ENCODE data around the gene CLDN11.

CLDN11 gene

DNA sequence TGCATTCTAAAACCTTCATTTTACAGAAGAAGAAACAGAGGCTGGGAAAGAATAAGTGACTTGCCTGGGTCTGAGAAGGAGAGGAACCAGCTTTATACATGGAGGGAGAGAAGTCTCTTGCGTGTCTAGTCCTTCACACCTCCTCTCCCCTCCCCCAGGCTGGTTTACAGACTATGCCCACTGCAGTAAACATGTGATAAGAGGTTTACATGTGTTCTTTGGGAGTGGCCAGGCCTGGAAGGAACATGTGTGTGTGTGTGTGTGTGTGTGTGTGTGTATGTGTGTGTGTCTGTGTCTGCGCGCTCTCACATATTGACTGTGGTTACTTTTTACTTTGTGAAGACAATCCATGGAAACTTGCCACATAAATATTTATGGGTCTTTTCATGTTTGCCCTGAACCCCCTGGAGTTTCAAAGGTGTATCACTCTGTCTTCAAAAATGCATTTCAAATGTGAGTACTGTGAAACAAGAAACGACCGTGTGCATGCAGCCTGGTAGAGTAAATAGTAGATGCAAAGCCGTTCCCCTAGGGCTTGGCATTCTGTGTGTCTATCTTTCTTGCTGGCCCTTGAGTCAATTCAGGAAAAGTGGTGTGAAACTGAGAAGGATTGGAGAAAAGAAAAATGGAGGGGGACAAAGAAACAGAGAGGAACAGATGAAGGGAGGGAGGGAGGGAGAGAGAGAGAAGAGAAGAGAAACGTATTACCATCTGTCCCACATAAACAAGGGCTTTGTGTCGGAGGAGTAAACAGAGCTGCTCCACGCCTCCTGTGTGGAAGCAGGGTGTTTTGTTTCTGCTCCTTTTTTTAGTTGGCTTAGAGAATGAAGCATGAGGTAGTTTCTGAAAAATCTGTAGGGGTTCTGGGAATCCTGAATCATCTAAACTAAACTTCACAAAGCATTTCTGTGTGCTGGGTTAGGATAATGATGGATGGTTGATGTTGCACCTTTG lies 51.7 kb downstream of the CLDN11 start:
- no peak for DNase-seq (ENCODE audit: low read depth, low spot score)

DNA sequence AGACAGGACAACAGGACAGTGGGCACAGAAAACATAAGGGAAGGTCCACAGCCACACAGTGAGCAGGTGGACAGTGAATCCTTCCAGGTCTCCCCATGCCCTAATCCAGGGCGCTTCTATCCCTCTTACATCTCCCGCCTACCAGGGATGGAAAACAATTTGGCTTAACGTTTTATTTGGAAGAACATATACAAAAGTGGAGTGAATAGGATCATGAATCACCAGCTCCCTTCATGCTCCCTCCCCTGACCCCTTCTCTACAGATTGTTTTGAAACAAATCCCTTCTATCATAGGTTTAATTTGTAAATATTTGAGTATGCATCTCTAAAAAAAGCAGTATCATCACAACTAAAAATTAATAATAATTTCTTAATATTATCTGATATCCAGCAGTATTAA lies 52.5 kb downstream of the CLDN11 start:
- no peak for DNase-seq (ENCODE audit: low read depth, low spot score)

DNA sequence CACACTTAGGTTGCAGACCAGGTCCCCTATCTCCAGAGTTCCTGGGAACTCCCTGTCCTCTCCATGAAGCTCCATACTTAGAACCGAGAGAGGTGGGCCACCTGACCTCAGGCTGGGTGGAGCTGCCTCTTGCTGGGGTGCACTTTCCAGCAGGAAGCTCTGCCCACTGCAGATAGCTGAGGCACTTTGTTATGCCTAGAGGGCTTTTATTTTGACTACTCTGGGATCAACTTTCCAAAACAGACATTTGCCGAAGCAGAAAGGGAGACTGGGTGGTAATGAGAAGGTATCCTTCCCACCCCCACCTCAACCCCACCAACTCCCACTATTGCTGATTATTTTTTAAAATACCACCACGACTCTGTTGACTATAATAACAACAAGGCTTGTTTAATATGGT lies 54.7 kb downstream of the CLDN11 start:
- no peak for DNase-seq (ENCODE audit: low read depth, low spot score)

DNA sequence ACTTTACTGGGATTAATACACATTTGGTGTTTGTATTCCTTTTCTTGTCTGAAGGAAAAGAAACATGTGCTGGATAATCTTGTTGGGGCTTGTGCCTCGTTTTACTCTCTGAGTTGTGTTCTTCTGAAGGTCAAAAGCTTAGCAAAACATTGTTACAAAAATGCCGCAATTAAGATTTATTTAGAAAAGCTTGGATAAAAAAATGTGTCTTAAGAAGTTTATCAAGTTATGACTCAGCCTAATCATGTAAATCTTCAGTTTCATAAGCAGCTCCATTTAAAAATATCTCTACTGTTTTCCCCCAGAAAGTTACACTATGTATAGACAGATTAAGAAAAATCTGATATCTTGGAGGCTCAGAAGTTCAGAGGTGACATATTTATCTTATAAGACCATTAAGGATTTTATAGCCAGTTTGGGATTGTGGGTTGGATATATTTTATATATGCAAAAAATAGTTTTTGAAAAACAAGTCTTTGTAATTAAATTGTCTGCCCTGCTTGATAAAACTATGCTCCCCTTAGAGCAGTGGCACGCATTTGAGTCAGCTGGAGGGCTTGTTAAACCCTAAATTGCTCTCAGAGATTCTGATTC lies 56.5 kb downstream of the CLDN11 start:
- DNase-seq (ENCODE audit: low read depth, low spot score): no peak

DNA sequence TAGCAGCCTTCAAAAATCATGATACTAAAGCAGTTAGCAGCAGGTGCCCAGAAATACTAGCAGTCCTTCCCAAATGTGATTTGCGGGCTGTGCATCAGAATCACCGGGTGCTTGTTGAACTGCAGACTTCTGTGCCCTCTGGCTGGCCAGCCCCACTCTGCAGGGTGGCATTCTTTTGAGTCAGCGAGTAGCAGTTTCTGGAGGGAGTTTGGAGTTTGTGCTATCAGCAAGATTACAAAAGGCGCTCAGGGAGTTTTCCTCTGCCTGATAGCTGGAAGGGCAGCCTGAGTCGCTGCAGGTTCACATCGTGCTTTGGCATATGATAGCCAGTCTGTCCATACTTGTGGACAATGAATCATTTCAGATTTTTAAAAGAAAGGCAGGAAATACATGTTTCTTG lies 57.6 kb downstream of the CLDN11 start:
- DNase-seq (ENCODE audit: low read depth, low spot score): no peak

DNA sequence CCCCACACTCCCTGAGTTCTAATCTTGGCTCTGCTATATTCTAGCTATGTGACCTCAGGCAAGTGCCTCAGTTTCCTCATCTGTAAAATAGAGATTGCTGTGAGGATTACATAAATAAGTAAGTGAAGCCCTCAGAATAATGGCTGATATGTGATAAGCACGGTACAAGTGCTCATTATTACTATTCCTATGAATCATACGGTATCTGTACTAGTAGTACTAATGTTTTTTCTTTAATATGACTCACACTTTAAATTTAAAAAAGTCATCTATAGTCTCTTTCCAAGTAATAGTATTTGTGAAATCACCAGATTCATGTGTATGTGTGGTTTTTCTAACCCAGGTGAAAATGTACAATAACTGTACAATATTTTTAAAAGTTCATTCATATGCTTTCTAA lies 58.7 kb downstream of the CLDN11 start:
- no peak for DNase-seq (ENCODE audit: low read depth, low spot score)

DNA sequence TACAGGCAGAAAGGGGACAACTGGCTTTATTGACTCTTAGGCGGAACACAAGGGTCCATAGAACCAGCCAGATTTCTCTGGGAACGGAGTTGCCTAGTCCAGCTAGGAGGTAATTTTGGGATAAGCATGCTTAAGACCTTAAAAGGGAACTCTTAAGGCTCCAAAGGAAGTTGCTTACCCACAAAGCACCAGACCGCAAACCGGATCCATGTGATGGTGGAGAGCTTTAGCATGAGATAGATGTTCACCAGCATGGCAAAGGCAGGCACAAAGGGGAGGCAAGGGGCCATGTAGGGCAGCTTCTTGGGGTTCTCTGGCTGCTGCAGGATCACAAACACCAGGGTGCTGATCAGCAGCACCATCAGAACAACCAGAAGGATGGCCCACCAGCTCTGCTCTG lies 61.4 kb downstream of the CLDN11 start:
- no peak for DNase-seq (ENCODE audit: low read depth, low spot score)

DNA sequence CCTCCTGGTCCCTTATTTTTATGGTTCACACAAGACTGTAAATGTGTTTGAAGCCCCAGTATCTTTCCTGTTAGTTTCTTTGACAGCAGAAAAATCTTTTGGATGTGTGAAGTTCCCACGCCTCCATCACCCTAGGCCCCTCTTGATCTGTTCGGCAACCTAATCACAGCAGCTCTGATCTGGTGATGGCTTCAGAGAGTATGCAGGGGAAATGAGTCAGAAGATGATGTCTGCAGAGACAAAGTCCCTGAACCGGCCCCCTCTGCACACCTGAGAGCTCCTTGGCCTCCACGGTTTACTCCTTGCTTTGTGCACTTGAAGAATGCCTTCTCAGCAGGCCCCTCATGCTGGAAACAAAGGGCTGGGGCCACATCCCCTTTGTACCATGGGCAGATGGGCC lies 63.5 kb downstream of the CLDN11 start:
- no peak for DNase-seq (ENCODE audit: low read depth, low spot score)

DNA sequence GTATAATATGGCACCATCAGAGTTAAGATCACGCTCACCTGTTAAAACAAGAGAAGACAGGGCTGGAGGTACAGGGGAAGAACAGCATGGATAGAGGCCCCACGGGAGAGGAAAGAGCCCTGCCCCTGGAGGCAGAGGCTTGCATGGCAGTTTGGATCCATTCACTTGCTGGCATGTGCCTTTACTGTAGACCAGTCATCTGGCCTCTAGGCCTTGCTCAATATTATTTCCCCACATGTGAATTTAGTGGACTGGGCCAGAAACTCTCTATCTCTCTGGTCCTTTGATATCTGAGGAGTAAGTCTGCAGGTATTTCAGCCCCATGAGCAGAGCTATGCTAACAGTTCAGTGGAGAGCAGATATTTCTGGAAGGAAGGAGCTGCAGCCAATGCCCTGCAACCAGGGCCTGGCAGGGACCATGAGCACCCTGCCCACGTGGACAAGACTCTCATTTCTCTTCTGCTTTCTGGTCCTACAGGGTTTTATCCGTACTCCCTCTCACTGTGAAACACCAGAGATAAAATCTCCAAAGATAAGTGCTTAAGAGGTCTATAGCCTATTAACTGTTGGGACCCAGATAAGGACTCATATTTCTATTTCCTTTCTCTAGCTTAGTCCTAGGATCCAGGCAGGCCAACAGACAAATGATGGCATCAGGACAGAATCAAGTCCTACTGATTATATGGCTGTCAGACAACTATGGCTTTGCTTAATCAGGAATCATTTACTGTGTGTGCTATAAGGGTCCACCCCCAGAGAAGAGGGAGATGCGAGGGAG lies 65.0 kb downstream of the CLDN11 start:
- no peak for DNase-seq (ENCODE audit: low read depth, low spot score)

Data from brain pericyte (primary cell).